ENCODE measurements around the gene UBE2E1.

Gene UBE2E1

DNA sequence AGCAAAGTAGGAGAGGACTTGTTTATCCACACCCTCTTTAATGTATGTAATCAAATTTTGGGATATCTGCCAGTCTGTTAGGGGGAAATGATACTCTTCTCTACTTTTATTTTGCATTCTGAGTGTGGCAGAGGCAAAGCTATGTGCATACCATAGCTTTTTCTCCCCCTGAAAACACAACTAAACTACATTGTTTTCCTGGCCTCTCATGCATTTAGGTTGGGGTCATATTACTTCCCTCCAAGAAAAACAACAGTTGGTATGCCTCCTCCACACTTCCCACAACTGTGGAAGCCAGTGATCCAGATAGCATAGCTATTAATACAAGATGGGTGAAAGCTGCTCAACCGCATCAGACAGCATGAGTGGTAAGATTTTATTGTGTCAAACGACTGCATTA is 118.0 kb downstream of the UBE2E1 start:
- H3K4me3 ChIP-seq (ENCODE audit: low read depth, low read length): no peak overlapping the region
- TF ChIP-seq, protein P1, sequence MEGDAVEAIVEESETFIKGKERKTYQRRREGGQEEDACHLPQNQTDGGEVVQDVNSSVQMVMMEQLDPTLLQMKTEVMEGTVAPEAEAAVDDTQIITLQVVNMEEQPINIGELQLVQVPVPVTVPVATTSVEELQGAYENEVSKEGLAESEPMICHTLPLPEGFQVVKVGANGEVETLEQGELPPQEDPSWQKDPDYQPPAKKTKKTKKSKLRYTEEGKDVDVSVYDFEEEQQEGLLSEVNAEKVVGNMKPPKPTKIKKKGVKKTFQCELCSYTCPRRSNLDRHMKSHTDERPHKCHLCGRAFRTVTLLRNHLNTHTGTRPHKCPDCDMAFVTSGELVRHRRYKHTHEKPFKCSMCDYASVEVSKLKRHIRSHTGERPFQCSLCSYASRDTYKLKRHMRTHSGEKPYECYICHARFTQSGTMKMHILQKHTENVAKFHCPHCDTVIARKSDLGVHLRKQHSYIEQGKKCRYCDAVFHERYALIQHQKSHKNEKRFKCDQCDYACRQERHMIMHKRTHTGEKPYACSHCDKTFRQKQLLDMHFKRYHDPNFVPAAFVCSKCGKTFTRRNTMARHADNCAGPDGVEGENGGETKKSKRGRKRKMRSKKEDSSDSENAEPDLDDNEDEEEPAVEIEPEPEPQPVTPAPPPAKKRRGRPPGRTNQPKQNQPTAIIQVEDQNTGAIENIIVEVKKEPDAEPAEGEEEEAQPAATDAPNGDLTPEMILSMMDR (IDR thresholded peaks at IDR 0.05; ENCODE audit: low read depth, low read length): no peak
- peak; percentile 76 for DNase-seq (ENCODE audit: low read depth, low spot score)
- in situ Hi-C loops (cut with HindIII; ENCODE audit: low sequenced_read_pairs): no loop called here

DNA sequence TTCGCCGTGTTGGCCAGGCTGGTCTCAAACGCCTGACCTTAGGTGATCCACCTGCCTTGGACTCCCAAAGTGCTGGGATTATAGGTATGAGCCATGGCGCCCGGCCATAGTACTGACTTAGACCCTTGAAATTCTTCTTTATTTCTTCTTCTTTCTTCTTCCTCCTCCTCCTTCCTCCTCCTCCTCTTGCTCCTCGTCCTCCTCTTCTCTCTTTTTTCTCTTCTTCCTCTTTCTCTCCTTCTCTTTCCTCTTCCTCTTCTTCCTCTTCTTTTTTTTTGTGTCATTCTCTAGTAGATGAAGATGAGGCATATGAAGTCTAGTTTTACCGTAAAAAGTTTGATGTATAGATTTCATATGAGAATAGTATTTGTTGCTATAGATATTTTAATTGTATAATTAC is 120.5 kb downstream of the UBE2E1 start:
- no peak for DNase-seq (ENCODE audit: low read depth, low spot score)

DNA sequence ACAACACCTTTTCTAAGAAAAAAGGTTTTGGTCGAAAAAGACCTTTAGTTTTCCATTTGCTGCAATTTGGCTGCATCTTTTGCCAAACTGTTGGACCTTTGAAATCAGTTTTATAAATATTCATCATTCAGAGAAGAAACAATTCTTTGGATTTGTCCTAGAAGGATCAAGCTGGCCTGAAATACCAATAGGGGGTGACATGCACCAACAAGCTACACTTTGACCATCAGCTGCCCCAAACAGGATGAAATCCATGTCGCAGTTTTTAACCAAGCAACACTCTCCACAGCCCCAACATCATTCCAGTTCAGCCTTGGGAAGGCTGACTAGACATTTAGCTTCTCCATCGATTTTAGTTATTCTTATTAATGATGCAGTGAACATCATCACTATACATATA is 121.0 kb downstream of the UBE2E1 start:
- in situ Hi-C loops (cut with HindIII; ENCODE audit: low sequenced_read_pairs): no loop called here
- no peak for DNase-seq (ENCODE audit: low read depth, low spot score)
- TF ChIP-seq, protein P1 (IDR thresholded peaks at IDR 0.05; ENCODE audit: low read depth, low read length): peak; percentile 12
- no peak overlapping the region for H3K4me3 ChIP-seq (ENCODE audit: low read depth, low read length)

More for the DNA sequence above, 120.5 kb downstream of the UBE2E1 start:
- H3K4me3 ChIP-seq (ENCODE audit: low read depth, low read length): no peak overlapping the region
- TF ChIP-seq, protein P1 (IDR thresholded peaks at IDR 0.05; ENCODE audit: low read depth, low read length): no peak
- in situ Hi-C loops (cut with HindIII; ENCODE audit: low sequenced_read_pairs): no loop called here

DNA sequence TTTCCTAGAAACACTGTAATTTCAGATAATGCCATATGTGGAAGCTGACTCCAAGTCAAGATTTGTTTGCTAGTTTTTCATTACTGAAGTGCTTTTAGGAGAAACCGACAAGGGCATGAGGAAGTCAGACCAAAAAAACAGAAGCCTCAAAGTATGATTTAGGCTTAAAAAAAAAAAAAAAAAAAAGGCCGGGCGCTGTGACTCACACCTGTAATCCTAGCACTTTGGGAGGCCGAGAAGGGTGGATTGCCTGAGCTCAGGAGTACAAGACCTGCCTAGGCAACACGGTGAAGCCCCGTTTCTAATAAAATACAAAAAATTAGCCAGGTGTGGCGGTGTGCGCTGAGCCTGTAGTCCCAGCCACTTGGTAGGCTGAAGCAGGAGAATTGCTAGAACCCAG is 122.8 kb downstream of the UBE2E1 start:
- DNase-seq (ENCODE audit: low read depth, low spot score): no peak

DNA sequence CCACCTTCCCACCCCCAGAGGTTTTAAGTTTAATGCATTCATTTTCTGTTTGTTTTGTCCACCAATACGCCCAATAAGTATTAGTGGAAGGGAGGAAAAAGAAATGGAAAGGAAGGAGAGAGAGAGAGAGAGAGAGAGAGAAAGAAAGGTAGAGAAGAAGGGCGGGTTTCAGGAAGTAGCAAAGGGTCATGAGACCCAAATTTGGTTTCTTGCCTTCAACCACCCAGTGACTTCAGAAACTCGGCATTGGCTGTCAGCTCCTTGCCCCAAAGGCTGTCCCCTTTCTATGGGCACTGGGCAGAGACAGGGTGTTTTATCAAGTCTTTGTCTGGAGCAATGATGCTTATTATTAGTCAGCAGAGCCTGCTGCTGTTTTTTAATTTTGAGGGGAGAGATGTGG is 125.8 kb downstream of the UBE2E1 start:
- no peak for DNase-seq (ENCODE audit: low read depth, low spot score)
- no peak overlapping the region for H3K4me3 ChIP-seq (ENCODE audit: low read depth, low read length)
- in situ Hi-C loops (cut with HindIII; ENCODE audit: low sequenced_read_pairs): no loop called here
- TF ChIP-seq, protein P1 (IDR thresholded peaks at IDR 0.05; ENCODE audit: low read depth, low read length): no peak

More for the DNA sequence above, 122.8 kb downstream of the UBE2E1 start:
- TF ChIP-seq, protein P1 (IDR thresholded peaks at IDR 0.05; ENCODE audit: low read depth, low read length): no peak
- no peak overlapping the region for H3K4me3 ChIP-seq (ENCODE audit: low read depth, low read length)
- in situ Hi-C loops (cut with HindIII; ENCODE audit: low sequenced_read_pairs): no loop called here

DNA sequence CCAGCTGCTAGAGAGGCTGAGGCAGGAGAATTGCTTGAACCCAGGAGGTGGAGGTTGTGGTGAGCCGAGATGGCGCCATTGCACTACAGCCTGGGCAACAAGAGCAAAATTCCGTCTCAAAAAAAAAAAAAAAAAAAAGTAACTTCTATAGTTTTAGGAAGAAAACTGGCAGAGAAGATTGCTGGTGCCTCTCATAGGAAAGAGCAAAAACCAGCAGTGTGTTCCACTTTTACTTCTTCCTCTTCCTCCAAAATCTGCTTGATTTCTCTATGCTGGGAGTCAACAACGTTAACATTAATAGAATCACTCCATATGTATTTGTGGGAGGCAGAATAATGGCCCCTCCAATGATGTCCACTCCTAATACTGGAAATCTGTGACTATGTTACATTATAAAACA is 126.8 kb downstream of the UBE2E1 start:
- H3K4me3 ChIP-seq (ENCODE audit: low read depth, low read length): no peak overlapping the region
- TF ChIP-seq, protein P1 (IDR thresholded peaks at IDR 0.05; ENCODE audit: low read depth, low read length): no peak
- in situ Hi-C loops (cut with HindIII; ENCODE audit: low sequenced_read_pairs): no loop called here
- no peak for DNase-seq (ENCODE audit: low read depth, low spot score)

DNA sequence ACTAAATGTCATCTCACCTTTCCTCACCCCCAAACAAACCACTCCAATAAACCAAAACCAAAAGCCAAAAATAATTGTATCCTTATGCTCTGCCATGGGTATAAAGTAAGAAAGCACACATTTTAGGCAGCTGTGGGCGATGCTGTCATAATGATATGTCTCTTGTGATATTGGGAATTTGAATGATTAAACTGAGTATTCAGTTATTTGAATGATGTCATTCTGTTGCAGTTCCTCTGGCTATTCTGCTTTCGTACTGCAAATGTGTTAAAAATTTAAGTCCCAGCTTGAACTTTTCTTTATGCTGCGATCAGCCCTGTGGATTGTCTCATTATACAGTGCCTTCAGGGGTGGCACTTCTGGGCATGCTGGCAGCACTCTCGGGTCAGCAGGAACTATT is 128.5 kb downstream of the UBE2E1 start:
- in situ Hi-C loops (cut with HindIII; ENCODE audit: low sequenced_read_pairs): no loop called here
- TF ChIP-seq, protein P1 (IDR thresholded peaks at IDR 0.05; ENCODE audit: low read depth, low read length): no peak
- no peak overlapping the region for H3K4me3 ChIP-seq (ENCODE audit: low read depth, low read length)
- no peak for DNase-seq (ENCODE audit: low read depth, low spot score)

Measured in astrocyte of the spinal cord (primary cell).